ENCODE data around the gene CFAP410.

GRCh38 chr21:44301141-44301540, 38.0 kb downstream of the CFAP410 start:
- TF ChIP-seq CTCF (IDR thresholded peaks at IDR 0.05; ENCODE audit: extremely low read depth in 1 of 2, insufficient read depth in 1 of 2, low read depth in 1 of 2, low read length in 2 of 2) (no peak), POLR2AphosphoS5 (IDR thresholded peaks at IDR 0.05; ENCODE audit: insufficient read depth, low read depth, low read length) (no peak), POLR2A (IDR thresholded peaks at IDR 0.05; ENCODE audit: low read depth, low read length) (no peak), EZH2 (IDR thresholded peaks at IDR 0.05; ENCODE audit: borderline replicate concordance, low read depth, low read length, severe bottlenecking) (no peak), MAX (IDR thresholded peaks at IDR 0.05; ENCODE audit: insufficient read depth, insufficient read length) (no peak)

Measured in endothelial cell of umbilical vein (primary cell).